Ovary (tissue), 9 donors: ENCODE data around the gene KRT79. TPM values are rescaled to one million over a fixed set of nuclear protein-coding genes. Genes with fewer than 3 reads are reported as not detected.

Experiments used
- DNase-seq, 5 donors: peaks; one replicate each; pipeline ENCODE4 v3.0.0-alpha.2; 2019 to 2020
- H3K27ac ChIP-seq, 2 donors: fragments of 200-600 bp; one replicate each; pipeline versions ENCODE4 v1.5.1 to v1.8.0; 2019 to 2022
- H3K27me3 ChIP-seq: fragments of 200-600 bp; one replicate; pipeline ENCODE4 v1.8.0; 2022
- H3K36me3 ChIP-seq: fragments of 200-600 bp; sonication (generic); one replicate; pipeline ENCODE4 v1.5.1; 2019
- H3K4me1 ChIP-seq: one replicate; pipeline ENCODE4 v1.8.1; 2013; ENCODE audit warnings: mild to moderate bottlenecking, moderate library complexity; ENCODE audit not compliant: insufficient read depth
- H3K4me3 ChIP-seq: fragments of 200-600 bp; sonication (generic); one replicate; pipeline ENCODE4 v1.5.1; 2017
- H3K9me3 ChIP-seq, 2 donors: fragments of 200-600 bp in 1 of 2; sonication (generic) in 1 of 2; one replicate each; pipeline versions ENCODE4 v1.5.1 to v1.8.1; 2013 to 2019; ENCODE audit warnings: mild to moderate bottlenecking in 1 of 2, moderate library complexity in 1 of 2
- CTCF ChIP-seq, 3 donors: fragments of 450-650 bp in 2 of 3; fragments of 200-600 bp in 1 of 3; IDR thresholded peaks; one replicate each; pipeline versions ENCODE4 v1.5.1 to v1.8.0; 2016 to 2022; ENCODE audit warnings: antibody characterized with exemption in 3 of 3, mild to moderate bottlenecking in 1 of 3
- EP300 ChIP-seq: sonication (generic); formaldehyde crosslinking; IDR thresholded peaks from one replicate; pipeline ENCODE4 v1.6.1; 2017; ENCODE audit warnings: antibody characterized with exemption
- POLR2A ChIP-seq: fragments of 450-650 bp; IDR thresholded peaks from one replicate; pipeline ENCODE4 v1.6.1; 2017; ENCODE audit warnings: antibody characterized with exemption, mild to moderate bottlenecking, moderate library complexity
- WGBS, 3 donors: extraction: QIAGEN DNeasy Blood & Tissue Kit in 1 of 3; methylation state at CpG; one replicate each; pipeline versions ENCODE4 v1.1.5 to v1.1.7; 2013 to 2017; 5-methylcytosine and 5-hydroxymethylcytosine counted together
- intact Hi-C, 4 donors: fragments of 100-400 bp; cut with DNase I; formaldehyde crosslinking; loops; one replicate each; pipeline versions ENCODE4 v1.11.0 to v1.15.1; 2022 to 2023
- polyA plus RNA-seq, 2 donors: library from polyadenylated mRNA; stranded (reverse); fragments of 200-250 nt in 1 of 2; fragments of 350-450 nt in 1 of 2; fragmentation: Illumina TruSeq in 1 of 2; extraction: RNeasy Lipid Tissue Mini Kit (QIAGEN cat#74804) in 1 of 2; gene quantifications; one replicate each; pipeline ENCODE4 v1.2.3, GENCODE V29; 2013 to 2014
- total RNA-seq, 7 donors: library from RNA; depleted of rRNA in 2 of 7; stranded (reverse); fragments of >200 nt in 2 of 7; fragmentation: NEBNext Ultra II Directional in 3 of 7; extraction: Animal tissue kit (Norgen Biotek cat#: 25700) in 3 of 7; gene quantifications; one replicate each; pipeline versions ENCODE4 v1.1.0 to v1.2.4, GENCODE V29; 2016 to 2023
- donor health status: DM: no; HTN: no; CAD: no; lungs with moderate emphysema.
- donor health status: DM: no; HTN: no; CAD: no.
- donor health status: Bipolar disorder and iron deficiency.
- donor health status: DM: yes; HTN: yes; CAD: no.
- donor health status: DM: no; HTN: no; CAD: no.
- donor health status: DM: yes; HTN: yes; CAD: no.

Gene KRT79
- total and polyA plus RNA-seq, 9 donors: not detected

GRCh38 chr12:52846356-52846970 lies 12.4 kb upstream of the KRT79 start:
- Histone ChIP-seq H3K27me3 (no peaks in the 10 kb centered on the region), H3K9me3 (no peaks in the 10 kb centered on the region), H3K36me3 (no peaks in the 10 kb centered on the region), H3K27ac (no peak overlapping the region), H3K4me3 (no peak overlapping the region), H3K4me1 (no peaks in the 10 kb centered on the region)
- intact Hi-C loops: no loop called here
- WGBS, 3 donors: 69 to 76% (median 76%) methylated on average over 8 of the region's 8 CpGs
- no peak for DNase-seq
- TF ChIP-seq CTCF (IDR thresholded peaks at IDR 0.05): no peak
- no peak for TF ChIP-seq EP300
- TF ChIP-seq POLR2A: no peak

DNA sequence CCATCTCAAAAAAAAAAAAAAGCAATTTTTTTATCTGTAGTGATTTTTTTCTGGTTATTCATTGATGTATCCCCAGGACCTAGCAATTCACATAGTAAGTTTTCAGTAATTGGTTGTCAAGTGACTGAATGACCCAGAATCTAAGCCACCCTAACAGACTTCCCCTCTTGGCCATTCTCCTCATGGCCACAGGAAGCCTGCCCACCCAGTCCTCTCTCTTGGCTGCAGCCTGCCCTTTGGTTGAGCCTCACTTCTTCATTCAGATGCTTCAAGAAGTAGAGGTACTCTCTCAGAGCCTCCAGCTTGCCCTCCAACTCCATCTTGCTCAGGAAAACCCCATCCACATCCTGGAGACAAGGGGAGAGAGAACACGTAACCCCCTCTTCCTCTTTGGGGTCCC lies 11.8 kb upstream of the KRT79 start:
- no peaks in the 10 kb centered on the region for H3K27me3 ChIP-seq
- no peak for DNase-seq
- H3K27ac ChIP-seq: no peak overlapping the region
- intact Hi-C loops: no loop called here
- WGBS, 3 donors: 57 to 85% (median 77%) methylated on average over 1 of the region's 1 CpG
- no peaks in the 10 kb centered on the region for H3K4me1 ChIP-seq
- no peaks in the 10 kb centered on the region for H3K36me3 ChIP-seq
- TF ChIP-seq CTCF (IDR thresholded peaks at IDR 0.05) (no peak), EP300 (no peak), POLR2A (no peak)
- H3K4me3 ChIP-seq: no peak overlapping the region
- H3K9me3 ChIP-seq: no peaks in the 10 kb centered on the region

GRCh38 chr12:52844386-52844785 lies 10.3 kb upstream of the KRT79 start:
- H3K36me3 ChIP-seq: no peaks in the 10 kb centered on the region
- intact Hi-C loops: no loop called here
- no peak overlapping the region for H3K4me3 ChIP-seq
- no peak overlapping the region for H3K27ac ChIP-seq
- no peaks in the 10 kb centered on the region for H3K27me3 ChIP-seq
- DNase-seq: no peak
- H3K9me3 ChIP-seq: no peaks in the 10 kb centered on the region
- no peaks in the 10 kb centered on the region for H3K4me1 ChIP-seq
- no peak for TF ChIP-seq POLR2A
- no peak for TF ChIP-seq CTCF (IDR thresholded peaks at IDR 0.05)
- no peak for TF ChIP-seq EP300
- WGBS, 3 donors: 86 to 89% (median 89%) methylated on average over 8 to 11 of the region's 11 CpGs

GRCh38 chr12:52839436-52840105 lies 5.5 kb upstream of the KRT79 start:
- no peak for TF ChIP-seq CTCF (IDR thresholded peaks at IDR 0.05)
- TF ChIP-seq POLR2A: no peak
- TF ChIP-seq EP300: no peak
- intact Hi-C loops: no loop called here
- H3K4me3 ChIP-seq: no peak overlapping the region
- H3K36me3 ChIP-seq: no peaks in the 10 kb centered on the region
- DNase-seq: no peak
- no peaks in the 10 kb centered on the region for H3K27me3 ChIP-seq
- no peak overlapping the region for H3K27ac ChIP-seq
- no peaks in the 10 kb centered on the region for H3K4me1 ChIP-seq
- WGBS, 3 donors: 67 to 75% (median 71%) methylated on average over 18 of the region's 18 CpGs
- H3K9me3 ChIP-seq: no peaks in the 10 kb centered on the region
